DMS53 treated with DMSO at 0.1 percent for 48 hours (cell line): ENCODE results near the gene DCAF15.
"Not testable (repeated sequence)": the region's sequence is repeated elsewhere in the genome, so short reads cannot be mapped to it uniquely, and the experiment has no call there.

ENCODE experiments used
- DNase-seq: peaks from one replicate; lab custom pipeline; 2025; ENCODE audit not compliant: unreplicated experiment; lab: John Stamatoyannopoulos, UW

DCAF15 gene

DNA sequence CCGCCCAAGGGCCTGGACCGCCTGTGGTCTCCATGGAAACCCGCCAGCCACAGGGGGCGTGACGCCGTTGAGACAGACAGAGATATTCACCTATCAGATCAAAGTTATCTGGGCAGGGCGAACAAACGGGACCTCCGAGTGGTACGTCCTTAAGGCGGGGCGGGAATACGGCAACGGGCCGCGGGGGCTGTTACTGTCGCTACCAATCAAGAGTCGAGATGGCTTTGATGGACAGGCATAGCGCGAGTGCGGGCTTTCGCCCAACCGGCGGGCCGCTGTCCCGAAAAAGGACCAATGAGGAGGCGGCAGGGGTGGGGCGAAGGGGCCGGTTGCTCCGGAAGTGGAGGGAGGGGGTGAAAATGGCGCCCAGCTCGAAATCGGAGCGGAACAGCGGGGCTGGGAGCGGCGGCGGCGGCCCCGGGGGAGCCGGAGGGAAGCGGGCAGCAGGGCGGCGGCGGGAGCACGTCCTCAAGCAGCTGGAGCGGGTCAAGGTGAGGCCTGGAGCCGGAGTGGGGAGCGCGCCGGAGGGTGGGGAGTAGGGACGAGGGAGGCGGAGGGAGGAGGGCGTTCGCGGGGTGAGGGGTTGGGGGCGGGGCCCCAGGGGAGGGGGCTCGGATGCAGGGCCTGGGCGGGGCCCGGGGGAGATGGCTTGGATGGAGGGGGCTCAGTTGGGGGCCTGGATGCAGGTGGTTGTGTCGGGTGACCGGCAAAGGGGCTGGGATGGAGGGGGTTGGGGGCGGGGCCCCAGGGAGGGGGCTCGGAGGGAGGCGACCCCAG lies at the start of gene DCAF15:
TSS of gene DCAF15 (plus strand) at position 356 of the 777 bp plus-strand sequence. CDS start at position 360, 4 bp downstream.
- DNase-seq, result peak; percentile 94

- no peak for DNase-seq
These were observed 49.2 kb upstream of the DCAF15 start for GRCh38 chr19:13902993-13903555.

GRCh38 chr19:13905634-13906520 lies 46.4 kb upstream of the DCAF15 start, which contains the start of the genes BRME1 and CC2D1A:
Gene BRME1 (minus strand): TSS chr19:13906117. CDS start chr19:13904892, 1,225 bp downstream.
Gene CC2D1A (plus strand): TSS chr19:13906201. CDS start chr19:13906442, 241 bp downstream.
- DNase-seq, result peak; percentile 71

DNA sequence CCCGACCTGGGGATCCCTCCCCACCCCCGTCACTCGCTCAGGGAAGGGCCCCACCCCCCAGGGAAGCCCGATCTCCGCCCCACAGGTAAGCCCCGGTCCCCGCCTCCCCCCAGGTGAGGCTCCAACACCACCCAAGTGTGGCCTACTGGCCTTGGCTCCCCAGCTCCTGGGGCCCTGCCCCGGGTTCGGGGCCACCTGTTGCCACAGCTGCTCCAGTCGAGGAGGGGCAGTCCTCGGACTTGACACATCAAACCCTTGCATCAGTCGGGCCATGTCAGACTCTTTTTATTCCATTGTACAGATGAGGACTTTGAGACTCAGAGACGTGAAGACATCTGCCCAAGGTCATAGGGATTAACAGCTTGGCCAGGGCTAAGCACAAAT lies 45.8 kb upstream of the DCAF15 start:
- no peak for DNase-seq

DNA sequence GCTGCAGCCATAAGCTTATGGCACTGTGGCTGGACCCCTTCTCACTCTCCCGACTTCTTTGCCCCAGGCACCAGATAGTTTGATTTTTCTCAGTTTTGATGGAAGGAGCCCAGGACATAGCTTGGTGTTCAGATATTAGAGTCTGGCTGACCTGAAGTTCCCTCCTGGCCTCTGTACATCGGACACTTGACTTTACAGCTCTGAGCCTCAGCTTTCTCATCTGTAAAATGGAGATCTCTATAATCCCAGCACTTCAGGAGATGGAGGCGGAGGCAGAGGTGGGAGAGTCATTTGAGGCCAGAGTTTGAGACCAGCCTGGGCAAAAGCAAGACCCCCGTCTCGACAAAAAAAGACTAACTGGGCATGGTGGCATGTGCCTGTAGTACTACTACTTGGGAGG lies 45.4 kb upstream of the DCAF15 start:
- no peak for DNase-seq

DNA sequence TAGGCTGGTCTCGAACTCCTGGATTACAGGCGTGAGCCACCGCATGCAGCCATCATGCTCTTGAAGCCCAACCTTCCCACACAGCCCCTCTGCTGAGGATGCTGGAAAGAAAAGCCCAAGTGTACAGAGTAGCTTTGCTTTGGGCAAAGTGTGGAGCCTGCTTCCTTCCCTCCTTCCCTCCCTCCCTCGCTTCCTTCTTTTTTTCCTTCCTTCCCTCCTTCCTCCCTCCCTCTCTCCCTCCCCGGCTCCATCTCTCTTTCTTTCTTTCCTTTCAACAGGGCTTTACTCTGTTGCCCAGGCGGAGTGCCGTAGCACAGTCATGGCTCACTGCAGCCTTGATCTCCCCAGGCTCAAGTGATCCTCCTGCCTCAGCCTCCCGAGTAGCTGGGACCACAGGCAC lies 43.6 kb upstream of the DCAF15 start:
- no peak for DNase-seq

GRCh38 chr19:13909430-13909829 lies 42.9 kb upstream of the DCAF15 start:
- no peak for DNase-seq

DNA sequence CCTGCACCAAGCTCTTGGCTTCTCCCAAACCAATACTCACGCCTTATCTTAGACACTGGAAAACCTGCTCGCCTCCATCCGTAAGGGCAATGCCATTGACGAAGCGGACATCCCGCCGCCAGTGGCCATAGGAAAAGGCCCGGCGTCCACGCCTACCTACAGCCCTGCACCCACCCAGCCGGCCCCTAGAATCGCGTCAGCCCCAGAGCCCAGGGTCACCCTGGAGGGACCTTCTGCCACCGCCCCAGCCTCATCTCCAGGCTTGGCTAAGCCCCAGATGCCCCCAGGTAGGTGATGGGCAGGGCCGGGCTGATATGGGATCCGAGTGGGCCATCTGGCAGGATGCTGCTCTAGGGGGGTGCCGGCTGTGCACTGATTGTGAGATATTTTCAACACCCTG lies 39.0 kb upstream of the DCAF15 start:
- no peak for DNase-seq

- DNase-seq, result no peak
These were observed 37.5 kb upstream of the DCAF15 start for GRCh38 chr19:13914777-13915176.

GRCh38 chr19:13917888-13918406 lies 34.4 kb upstream of the DCAF15 start:
- no peak for DNase-seq

- DNase-seq, result no peak
These were observed 33.4 kb upstream of the DCAF15 start for GRCh38 chr19:13918726-13919411.

- DNase-seq, result no peak
These were observed 31.8 kb upstream of the DCAF15 start for GRCh38 chr19:13920524-13920923.

DNA sequence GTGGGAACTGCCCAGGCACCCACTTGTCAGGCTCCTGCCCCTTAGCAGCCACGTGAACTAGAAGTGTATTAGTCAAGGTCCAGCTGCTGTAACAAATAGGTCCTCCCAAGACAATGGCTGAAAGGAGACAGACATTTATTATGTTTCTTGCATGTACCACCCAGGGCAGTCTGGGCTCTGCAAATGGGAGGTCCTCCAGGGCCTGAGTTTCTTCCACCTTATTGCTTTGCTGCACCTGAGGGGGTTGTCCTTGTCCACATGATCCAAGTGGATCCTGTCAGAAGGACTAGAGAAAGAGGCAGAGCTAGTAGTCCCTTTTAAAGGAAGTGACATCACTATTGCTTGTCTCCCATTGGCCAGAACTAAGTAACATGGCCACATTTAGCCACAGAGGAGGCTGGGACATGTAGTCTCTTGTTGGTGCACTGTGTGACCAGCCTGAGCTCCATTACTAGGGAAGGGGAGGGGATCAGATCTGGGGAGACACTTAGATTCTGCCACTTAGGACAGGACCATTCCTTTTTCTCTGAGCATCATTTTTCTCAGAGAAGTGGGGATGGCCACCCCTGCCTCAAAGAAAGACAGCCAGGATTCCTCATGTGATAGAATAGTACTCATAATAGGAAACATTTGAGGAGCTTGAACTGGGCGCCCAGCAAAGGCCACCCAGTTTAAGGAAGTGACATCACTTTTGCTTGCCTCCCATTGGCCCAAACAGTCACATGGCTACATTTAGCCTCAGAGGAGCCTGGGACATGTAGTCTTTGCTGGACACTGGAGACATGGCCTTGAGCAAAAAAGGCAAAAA lies 31.2 kb upstream of the DCAF15 start:
- no peak for DNase-seq

DNA sequence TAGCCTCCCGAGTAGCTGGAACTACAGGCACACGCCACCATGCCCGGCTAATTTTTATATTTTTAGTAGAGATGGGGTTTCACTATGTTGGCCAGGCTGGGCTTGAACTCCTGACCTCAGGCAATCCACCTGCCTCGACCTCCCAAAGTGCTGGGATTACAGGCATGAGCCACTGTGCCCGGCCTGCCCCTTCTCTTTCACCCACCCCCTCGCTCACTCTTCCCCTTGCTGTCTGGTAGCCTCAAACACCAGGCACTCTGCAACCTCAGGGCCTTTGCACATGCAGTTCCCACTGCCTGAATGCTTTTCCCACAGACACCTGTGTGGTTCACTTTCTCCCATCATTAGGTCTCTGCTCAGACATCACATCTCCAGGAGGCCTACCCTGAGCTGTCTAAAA lies 30.2 kb upstream of the DCAF15 start:
- DNase-seq, result not testable (repeated sequence)

- DNase-seq, result no peak
These were observed 28.9 kb upstream of the DCAF15 start for GRCh38 chr19:13923194-13923987.

GRCh38 chr19:13926010-13926409 lies 26.3 kb upstream of the DCAF15 start:
- no peak for DNase-seq

- no peak for DNase-seq
These were observed 25.6 kb upstream of the DCAF15 start for GRCh38 chr19:13926715-13927114.

GRCh38 chr19:13929340-13929739 lies 23.0 kb upstream of the DCAF15 start:
- no peak for DNase-seq

DNA sequence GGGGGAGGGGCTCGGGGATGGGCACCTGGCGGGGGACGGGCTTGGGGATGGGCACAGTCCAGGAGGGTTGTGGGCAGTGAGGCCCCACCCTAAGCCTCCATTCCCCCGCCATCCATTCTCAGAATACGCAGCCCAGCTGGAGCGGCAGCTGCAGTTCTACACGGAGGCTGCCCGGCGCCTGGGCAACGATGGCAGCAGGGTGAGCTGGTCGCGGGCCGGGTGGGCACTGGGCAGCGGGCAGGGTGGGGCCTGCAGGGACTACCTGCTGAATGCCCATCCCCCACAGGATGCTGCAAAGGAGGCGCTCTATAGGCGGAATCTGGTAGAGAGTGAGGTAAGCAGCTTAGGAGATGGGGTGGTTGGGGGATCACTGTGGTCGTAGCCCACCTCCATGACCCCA lies 22.4 kb upstream of the DCAF15 start:
- DNase-seq, result no peak
